ENCODE data around the gene RALB. TPM values are rescaled to one million over a fixed set of nuclear protein-coding genes. Genes with fewer than 3 reads are reported as not detected.
A peak's percentile ranks its signal among the peaks of the same experiment; 100 is the strongest.

RALB gene
- total and polyA plus RNA-seq, 2 of the 4 experiments (the other 2 are of a cell fraction): 53.6 to 54.7 TPM

DNA sequence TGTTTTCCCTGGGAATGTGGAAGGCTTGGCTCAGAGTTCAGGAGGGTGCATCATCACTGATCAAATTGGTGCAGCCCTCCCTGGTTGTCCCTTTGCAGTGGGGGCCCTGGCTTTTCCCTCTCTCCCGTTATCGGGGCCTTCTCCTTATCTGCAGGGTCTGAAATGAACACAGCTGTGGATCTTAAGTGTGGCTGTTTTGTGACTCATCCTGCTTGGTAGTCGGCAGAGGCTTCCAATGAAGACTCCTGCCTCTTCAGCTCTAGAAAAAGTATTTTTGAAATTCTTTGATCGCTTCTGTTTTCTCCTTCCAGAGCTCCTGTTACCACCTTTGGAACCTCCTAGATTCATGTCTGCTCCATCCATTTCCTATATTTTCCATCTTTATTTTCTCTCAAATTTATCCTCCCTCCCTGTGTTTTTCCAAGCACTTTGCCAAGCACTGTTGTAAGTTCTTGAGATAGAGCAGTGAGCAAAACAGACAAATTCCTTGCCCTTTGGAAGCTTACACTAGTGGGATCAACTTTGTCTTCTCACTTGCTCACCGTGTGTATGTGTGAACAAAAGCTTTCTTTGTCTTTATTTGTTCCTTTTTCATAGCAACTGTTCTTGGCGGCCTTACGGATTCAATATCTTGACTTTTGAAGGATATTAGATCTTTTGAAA lies 45.7 kb downstream of the RALB start:
- intact Hi-C loops (cut with micrococcal nuclease): no loop called here
- no peak overlapping the region for H3K23ac ChIP-seq (ENCODE audit: low read depth, low read length)
- no peak overlapping the region for H4K91ac ChIP-seq (ENCODE audit: insufficient read depth, low read depth, low read length)
- H3K9me3 ChIP-seq (ENCODE audit: control insufficient read depth, insufficient read depth, low read length): no peaks in the 10 kb centered on the region
- H2AK9ac ChIP-seq (replicated peaks; ENCODE audit: low read depth, low read length, poor library complexity): no peak overlapping the region
- no peak overlapping the region for H2BK15ac ChIP-seq (ENCODE audit: low read depth, low read length)
- no CpG with 5 or more reads among the region's 7 CpGs for WGBS, 2 experiments (ENCODE audit: extremely low coverage in 2 of 2, insufficient read length in 1 of 2)
- no peak overlapping the region for H4K5ac ChIP-seq (ENCODE audit: low read depth, low read length)
- no peak overlapping the region for H4K8ac ChIP-seq (ENCODE audit: low read depth in 2 of 2, low read length in 2 of 2)
- no peak overlapping the region for H3K18ac ChIP-seq (ENCODE audit: low read depth, low read length)
- no peaks in the 10 kb centered on the region for H3K27me3 ChIP-seq (ENCODE audit: control insufficient read depth, insufficient read depth, low read length)
- H3K4me3 ChIP-seq (ENCODE audit: insufficient read depth, low read depth, low read length): no peak overlapping the region
- H4K20me1 ChIP-seq (ENCODE audit: insufficient read depth, low read length): peaks cover 3% of the 10 kb centered on the region; the same call in 1 of the 2 replicates
- peaks cover 7% of the 10 kb centered on the region for H3K36me3 ChIP-seq (ENCODE audit: control insufficient read depth, insufficient read depth, low read length)
- no peak overlapping the region for H3K4me2 ChIP-seq (ENCODE audit: low read depth, low read length)
- H3K14ac ChIP-seq (replicated peaks; ENCODE audit: low read depth, low read length): 0 out of 2 replicates have a peak overlapping the region, but pooled peaks have one; percentile 7
- dilution Hi-C loops (cut with HindIII; ENCODE audit: low sequenced_read_pairs, unreplicated experiment): no loop called here
- TF ChIP-seq MAZ (IDR thresholded peaks at IDR 0.05; ENCODE audit: borderline replicate concordance, low read depth, low read length): no peak
- TF ChIP-seq, protein P1, sequence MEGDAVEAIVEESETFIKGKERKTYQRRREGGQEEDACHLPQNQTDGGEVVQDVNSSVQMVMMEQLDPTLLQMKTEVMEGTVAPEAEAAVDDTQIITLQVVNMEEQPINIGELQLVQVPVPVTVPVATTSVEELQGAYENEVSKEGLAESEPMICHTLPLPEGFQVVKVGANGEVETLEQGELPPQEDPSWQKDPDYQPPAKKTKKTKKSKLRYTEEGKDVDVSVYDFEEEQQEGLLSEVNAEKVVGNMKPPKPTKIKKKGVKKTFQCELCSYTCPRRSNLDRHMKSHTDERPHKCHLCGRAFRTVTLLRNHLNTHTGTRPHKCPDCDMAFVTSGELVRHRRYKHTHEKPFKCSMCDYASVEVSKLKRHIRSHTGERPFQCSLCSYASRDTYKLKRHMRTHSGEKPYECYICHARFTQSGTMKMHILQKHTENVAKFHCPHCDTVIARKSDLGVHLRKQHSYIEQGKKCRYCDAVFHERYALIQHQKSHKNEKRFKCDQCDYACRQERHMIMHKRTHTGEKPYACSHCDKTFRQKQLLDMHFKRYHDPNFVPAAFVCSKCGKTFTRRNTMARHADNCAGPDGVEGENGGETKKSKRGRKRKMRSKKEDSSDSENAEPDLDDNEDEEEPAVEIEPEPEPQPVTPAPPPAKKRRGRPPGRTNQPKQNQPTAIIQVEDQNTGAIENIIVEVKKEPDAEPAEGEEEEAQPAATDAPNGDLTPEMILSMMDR (conservative IDR thresholded peaks at IDR 0.05; ENCODE audit: low read depth, low read length): no peak
- TF ChIP-seq, protein P2, sequence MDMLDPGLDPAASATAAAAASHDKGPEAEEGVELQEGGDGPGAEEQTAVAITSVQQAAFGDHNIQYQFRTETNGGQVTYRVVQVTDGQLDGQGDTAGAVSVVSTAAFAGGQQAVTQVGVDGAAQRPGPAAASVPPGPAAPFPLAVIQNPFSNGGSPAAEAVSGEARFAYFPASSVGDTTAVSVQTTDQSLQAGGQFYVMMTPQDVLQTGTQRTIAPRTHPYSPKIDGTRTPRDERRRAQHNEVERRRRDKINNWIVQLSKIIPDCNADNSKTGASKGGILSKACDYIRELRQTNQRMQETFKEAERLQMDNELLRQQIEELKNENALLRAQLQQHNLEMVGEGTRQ (IDR thresholded peaks at IDR 0.05; ENCODE audit: low read depth, low read length): no peak
- TF ChIP-seq FOS (IDR thresholded peaks at IDR 0.05; ENCODE audit: low read depth, low read length): peak; percentile 55; the same call in 1 of the 2 replicates
- no peak overlapping the region for H3K27ac ChIP-seq (ENCODE audit: insufficient read depth, low read length)
- no peak overlapping the region for H2BK5ac ChIP-seq (ENCODE audit: low read depth, low read length, poor library complexity, severe bottlenecking)
- no peak overlapping the region for H2BK120ac ChIP-seq (ENCODE audit: low read depth, low read length)
- no peak overlapping the region for H2AK5ac ChIP-seq (ENCODE audit: low read depth, low read length)
- peaks cover 18% of the 10 kb centered on the region for H3K4me1 ChIP-seq (ENCODE audit: control insufficient read depth, insufficient read depth, low read length)
- no peak overlapping the region for H3K56ac ChIP-seq (ENCODE audit: extremely low read depth, insufficient read depth, low read length)
- POLR2A ChIA-PET (ENCODE audit: unreplicated experiment): interaction anchor here (0.6 kb wide), 1 partner anchor 386 kb away, joined by 8 read pairs; no protein-coding TSS in a partner anchor
- H3K9me1 ChIP-seq (ENCODE audit: insufficient read depth, low read length): peaks cover 16% of the 10 kb centered on the region
- in situ Hi-C loops (cut with MboI; ENCODE audit: low sequenced_read_pairs): no loop called here
- H2AFZ ChIP-seq (replicated peaks; ENCODE audit: low read length, poor library complexity): no peak overlapping the region
- peaks cover 0 to 5% of the 10 kb centered on the region in 2 experiments; a peak in 1 of 4 replicates for H3K79me1 ChIP-seq (ENCODE audit: low read depth in 1 of 2, low read length in 2 of 2)
- no TSS peak for BruUV-seq (replicated peaks)
- ATAC-seq (ENCODE audit: low read depth): peak; percentile 80
- peak; percentile 84 for DNase-seq
- no peak overlapping the region for H3K9ac ChIP-seq (ENCODE audit: low read depth, low read length)
- CTCF ChIA-PET: interaction anchor here (0.6 to 1.8 kb wide), 5 partner anchors 15 to 1324 kb away, joined by 3 to 10 read pairs (median 4); no protein-coding TSS in a partner anchor
- H3K4ac ChIP-seq (ENCODE audit: low read depth, low read length): no peak overlapping the region
- H2BK20ac ChIP-seq (ENCODE audit: low read depth, low read length): no peak overlapping the region
